ENCODE results near the gene C2CD2.

- no peak for TF ChIP-seq CTCF (conservative IDR thresholded peaks at IDR 0.05 in 1 of 2, IDR thresholded peaks at IDR 0.05 in 1 of 2; ENCODE audit: low read depth in 1 of 2, low read length in 2 of 2)
- TF ChIP-seq EZH2 (IDR thresholded peaks at IDR 0.05; ENCODE audit: low read length, missing control alignments) = no peak
These were observed 72.8 kb downstream of the C2CD2 start for GRCh38 chr21:41881051-41881450.
